CD4-positive, alpha-beta T cell treated with Interferon gamma for 1 hour (primary cell): Measurements from ENCODE around the gene CCNH.

ENCODE experiments used
- DNase-seq: peaks from one replicate; pipeline ENCODE4 v3.0.0-alpha.2; 2020

Gene CCNH

GRCh38 chr5:87412630-87413342 lies at the start of gene CCNH:
Gene CCNH, minus strand, starts transcription at chr5:87412930. Its CDS starts 136 bp downstream, at chr5:87412794.
- peak; percentile 98 for DNase-seq

DNA sequence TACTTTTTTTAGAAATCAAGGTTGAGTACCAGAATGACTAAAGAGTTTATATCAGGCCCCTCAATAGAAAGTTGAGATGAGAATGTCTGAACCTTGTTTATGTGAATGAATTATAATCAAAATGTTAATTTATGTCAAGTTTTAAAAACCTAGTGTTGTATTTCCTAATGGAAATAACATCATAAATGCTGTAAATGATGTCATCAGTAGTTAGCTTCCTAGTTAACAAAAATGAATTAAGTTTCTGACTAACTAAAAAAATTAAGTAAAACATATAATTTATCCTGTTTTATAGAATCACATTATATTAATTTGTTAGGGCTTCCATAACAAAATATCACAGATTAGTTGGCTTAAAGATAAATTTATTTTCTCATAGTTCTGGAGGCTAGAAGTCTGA lies 45.0 kb upstream of the CCNH start:
- DNase-seq: no peak

- no peak for DNase-seq
Measured at GRCh38 chr5:87453801-87454200, 41.1 kb upstream of the CCNH start.

DNA sequence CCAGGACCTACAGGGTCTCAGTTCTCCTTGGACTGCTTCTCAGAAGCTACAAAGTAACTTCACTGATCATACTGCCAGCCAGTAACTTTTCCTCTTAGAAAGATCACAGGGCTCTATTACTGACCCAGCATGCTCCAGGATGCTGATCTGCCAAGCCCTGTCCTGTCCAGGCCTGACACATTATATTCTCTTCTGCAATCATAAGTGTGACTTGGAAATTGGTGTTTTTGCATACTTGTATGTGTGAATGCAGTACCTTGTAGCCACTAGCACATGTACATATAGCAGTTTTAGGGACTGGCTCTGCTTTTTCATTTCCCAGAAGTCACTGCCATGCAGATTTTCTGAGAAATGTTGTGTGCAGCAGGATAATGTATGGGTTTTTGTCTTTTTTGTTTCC lies 40.1 kb upstream of the CCNH start:
- no peak for DNase-seq

DNA sequence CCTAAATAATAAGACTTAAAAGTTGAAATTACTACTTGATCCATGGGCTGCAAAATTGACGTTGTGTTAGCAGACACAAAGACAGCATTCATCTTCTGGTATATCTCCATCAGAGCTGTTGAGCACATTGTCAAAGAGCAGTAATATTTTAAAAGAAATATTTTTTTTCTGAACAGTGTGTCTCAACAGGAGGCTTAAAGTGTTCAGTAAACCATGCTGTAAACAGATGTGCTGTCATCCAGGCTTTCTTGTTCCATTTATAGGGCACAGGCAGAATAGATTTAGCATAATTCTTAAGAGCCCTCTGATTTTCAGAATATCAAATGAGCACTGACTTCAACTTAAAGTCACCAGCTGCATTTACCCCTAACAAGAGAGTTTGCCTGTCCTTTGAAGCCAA lies 29.7 kb upstream of the CCNH start:
- no peak for DNase-seq

GRCh38 chr5:87438231-87438630 lies 25.5 kb upstream of the CCNH start:
- DNase-seq: no peak

GRCh38 chr5:87437724-87438123 lies 25.0 kb upstream of the CCNH start:
- DNase-seq: no peak

DNA sequence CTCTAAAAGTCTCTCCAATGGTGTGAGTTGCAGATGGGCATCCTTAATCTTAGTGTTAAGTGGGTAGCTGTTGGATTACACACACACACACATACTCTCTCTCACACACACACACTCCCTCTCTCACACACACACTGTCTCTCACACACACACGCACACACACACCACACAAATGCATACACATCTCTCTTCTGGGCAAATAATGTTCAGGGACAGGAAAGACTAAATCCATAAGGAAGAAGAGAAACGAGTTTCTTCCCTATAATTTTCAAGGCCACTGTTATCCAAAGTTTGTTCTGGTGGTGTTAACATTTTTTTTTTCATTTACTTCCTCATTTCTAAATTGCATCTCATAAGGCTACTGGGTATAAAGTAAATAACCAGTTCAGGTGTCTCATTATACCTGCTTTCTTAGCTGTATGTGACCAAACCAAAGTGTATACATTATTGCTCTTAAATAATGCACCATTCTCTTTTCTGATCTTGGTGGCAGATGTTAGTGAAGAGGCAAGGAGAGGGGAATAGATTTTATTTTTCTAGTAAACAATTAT lies 22.5 kb upstream of the CCNH start:
- DNase-seq: no peak

- DNase-seq: no peak
Measured at GRCh38 chr5:87434461-87434860, 21.7 kb upstream of the CCNH start.

DNA sequence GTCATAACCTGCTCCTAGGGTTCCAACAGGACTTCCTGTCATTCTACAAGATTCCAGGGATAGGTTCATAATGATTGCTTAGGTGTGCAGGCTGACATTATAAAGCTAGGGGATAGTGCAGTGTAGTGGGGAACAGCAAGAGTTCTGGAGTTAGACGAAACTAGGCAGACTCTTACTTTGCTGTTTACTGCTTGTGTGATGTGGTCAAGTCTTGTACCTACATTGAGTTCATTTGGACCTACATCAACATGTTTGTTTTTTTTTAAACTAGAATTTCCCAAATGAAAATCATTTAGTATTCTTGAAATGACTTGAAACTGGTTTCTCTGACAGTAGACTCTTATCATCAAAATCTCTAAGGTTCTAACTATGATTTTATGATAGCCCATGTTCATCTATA lies 21.2 kb upstream of the CCNH start:
- DNase-seq: no peak

- no peak for DNase-seq
Measured at GRCh38 chr5:87432460-87432859, 19.7 kb upstream of the CCNH start.

DNA sequence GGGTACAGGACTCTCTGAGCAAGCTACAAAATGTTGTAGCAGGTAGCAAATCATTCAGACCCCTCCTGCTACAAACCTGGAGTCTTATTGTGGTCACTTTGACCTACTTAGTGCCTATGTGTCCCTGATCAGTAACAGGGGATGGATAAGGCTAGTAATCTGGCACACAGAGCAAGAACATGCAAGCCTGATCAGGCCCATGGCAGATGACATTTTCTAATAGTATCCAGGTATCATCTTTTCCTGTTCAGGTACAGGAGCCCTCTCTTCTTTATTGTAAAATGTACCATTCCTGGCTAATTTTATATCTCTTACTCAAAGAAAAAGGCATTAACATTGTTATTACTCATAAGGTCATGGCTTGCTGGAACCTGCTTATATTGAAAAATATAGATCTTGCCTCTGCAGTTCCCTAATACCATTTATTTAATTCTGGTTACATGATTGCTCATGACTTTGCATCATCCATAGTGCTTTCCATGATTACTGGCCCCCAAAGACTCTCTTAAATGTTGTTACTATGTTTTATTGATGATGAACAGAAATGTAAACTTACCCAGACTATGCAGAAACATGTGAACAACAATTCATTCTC lies 18.2 kb upstream of the CCNH start:
- DNase-seq: no peak

- no peak for DNase-seq
Measured at GRCh38 chr5:87423755-87424154, 11.0 kb upstream of the CCNH start.

DNA sequence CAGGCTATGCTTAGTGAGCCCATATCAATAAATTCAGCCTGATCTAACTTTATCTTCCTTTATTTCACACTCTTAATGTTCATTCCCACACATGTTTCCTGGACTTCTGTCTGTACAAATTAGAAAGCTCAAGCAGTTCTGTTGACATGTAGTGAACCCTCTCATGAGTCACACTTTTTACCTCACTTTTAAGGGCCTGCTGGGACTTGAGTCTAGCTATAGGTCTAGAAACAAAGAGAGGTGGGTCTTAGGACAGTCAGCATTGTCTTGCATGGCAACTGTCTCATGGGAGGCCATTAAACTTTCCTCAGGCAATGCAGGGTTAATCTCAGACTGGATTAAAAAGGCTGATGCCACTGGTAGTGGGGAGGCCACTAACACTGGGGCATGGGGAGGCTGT lies 8.6 kb upstream of the CCNH start:
- no peak for DNase-seq

DNA sequence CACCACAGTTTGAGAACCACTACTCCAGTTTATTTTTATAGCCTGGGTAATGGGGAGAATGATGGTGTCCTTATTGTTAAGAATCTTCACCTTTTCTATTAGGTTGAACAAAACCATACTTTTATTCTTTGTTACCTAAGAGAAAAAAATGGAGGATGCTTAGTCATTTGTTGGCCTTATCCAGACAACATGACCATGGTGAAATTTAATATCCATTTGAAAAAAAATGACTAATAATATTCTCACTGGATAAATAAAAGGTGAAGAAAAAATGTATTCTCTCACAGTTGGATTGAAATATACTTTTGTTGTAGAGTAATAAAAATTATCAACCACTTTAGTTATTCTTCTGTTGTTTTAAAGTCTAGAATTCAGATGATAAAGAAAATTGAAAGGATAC lies 5.8 kb upstream of the CCNH start:
- DNase-seq: no peak

- DNase-seq: no peak
Measured at GRCh38 chr5:87413343-87413645, 564 bp upstream of the CCNH start.

DNA sequence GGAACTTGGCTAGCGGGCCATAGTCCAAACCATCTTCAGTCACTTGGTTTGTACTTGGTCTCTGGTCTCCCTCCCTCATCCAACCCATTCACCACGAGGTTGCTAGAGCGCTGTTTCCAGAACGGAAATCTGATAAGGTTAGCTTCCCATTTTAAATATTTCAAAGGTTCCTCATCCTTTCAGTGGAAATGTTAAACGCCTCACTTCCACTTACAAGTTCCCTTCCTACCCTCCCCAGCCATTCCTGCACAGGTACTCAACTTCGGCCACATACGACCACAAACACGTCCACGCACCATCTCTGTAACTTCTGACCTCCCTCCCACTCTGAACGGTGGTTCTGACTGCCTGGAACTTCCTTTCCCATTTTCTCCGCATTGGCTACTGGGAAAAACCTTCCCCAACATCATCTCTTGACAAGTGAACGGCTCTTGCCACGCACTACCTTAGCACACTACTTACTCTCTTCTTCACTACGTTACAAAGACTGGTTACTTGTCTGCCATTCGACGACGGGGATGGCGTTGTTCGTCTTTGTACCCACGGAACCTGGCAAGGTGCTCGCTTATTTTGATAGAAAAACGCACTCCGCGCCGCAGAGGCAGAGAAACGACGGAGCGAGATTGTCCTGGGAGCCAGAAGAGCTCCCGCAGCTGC lies 629 bp downstream of the CCNH start:
- DNase-seq: peak; percentile 41

DNA sequence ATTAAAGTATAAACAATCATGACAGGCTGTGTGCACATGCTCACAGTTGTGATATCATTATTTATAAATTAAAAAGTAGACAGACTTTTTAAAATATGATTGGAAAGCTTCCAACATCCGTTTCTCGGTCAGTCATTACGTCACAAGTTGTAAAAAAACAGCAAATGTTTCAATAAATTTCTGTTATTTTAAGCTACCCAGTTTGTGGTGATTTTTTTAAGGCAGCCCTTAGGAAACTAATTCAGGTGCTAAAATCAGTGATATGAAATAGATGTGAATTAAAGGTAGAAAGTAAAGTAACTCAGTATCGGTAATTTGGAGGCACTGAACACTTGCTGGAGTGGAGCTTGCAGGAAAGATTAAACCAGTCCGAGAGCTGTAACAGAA lies 1.2 kb downstream of the CCNH start:
- DNase-seq: no peak

DNA sequence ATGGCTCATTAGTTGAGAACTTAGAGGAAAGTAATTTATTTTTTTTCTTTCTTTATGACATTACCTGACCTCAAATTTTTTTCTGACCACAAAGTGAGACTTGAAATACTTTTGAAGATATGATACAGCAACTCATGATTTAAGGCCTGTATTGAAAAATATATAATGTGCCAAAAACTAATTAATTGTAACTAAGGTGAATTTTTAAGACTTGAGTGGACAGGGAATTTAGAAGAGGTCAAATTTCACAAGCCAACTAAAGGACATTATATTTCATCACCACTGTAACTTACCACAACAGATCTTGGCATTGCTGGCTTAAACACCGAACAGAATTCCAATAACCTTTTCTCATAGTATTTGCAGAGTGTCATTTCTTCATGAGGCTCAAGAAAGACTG lies 1.8 kb downstream of the CCNH start:
- DNase-seq: no peak

DNA sequence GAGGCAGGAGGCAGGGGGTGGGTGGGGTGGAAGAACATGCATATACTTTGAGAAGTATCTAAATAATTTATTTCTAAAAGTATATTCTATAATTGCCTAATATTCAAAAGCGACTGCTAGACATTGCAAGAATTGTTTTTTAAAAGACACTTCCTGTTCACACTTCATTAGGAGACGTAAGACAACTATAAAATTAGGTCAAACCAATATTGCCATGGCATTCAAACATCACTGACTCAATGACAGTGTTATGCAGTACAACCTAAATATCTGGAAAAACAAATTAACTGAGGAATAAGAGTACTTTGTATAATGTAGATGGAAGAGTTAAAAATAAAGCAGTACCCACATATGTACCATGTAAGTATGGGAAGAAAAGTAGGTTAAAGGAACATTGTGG lies 4.5 kb downstream of the CCNH start:
- DNase-seq: no peak

- no peak for DNase-seq
Measured at GRCh38 chr5:87405472-87406155, 7.1 kb downstream of the CCNH start.

DNA sequence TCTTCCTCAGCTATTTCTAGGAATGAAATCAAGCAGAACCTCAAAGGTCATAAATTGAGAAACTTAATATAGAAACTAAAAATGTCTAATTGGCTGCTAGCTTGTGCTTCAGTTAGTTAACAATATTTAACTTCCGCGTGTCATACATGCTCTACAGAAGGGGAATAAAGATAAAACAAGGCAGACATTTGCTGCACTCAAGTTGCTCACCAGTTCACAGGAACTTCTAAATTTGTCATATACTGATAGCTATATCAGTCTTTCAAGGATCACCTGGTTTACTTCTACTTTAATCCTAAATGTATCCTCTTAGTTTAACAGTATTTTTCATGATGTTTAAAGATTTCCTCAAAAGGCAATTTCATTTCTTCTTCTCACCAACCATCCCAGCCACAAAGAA lies 8.4 kb downstream of the CCNH start:
- no peak for DNase-seq

GRCh38 chr5:87403899-87404298 lies 8.8 kb downstream of the CCNH start:
- no peak for DNase-seq

- DNase-seq: no peak
Measured at GRCh38 chr5:87403409-87403808, 9.3 kb downstream of the CCNH start.
